Transverse colon (tissue), 4 donors: Measurements from ENCODE around the gene BCAS4. TPM values are rescaled to one million over a fixed set of nuclear protein-coding genes. Genes with fewer than 3 reads are reported as not detected.
"Not testable (repeated sequence)": the region's sequence is repeated elsewhere in the genome, so short reads cannot be mapped to it uniquely, and the experiment has no call there.

Experiments
- DNase-seq: peaks from one replicate; pipeline ENCODE4 v3.0.0-alpha.2; 2019
- H3K27ac ChIP-seq, 4 donors: fragments of 200-600 bp; sonication (generic); 2 replicates each; pipeline ENCODE4 v1.5.1; 2016 to 2018; ENCODE audit warnings: inconsistent platforms in 4 of 4
- H3K27me3 ChIP-seq: fragments of 200-600 bp; sonication (generic); 2 replicates; pipeline ENCODE4 v1.5.1; 2017; ENCODE audit warnings: inconsistent platforms
- H3K36me3 ChIP-seq, 4 donors: fragments of 200-600 bp; sonication (generic); 2 replicates each; pipeline ENCODE4 v1.5.1; 2017 to 2019; ENCODE audit warnings: inconsistent platforms in 4 of 4
- H3K4me1 ChIP-seq, 4 donors: fragments of 200-600 bp; sonication (generic); 2 replicates each; pipeline ENCODE4 v1.5.1; 2017 to 2020; ENCODE audit warnings: inconsistent platforms in 4 of 4
- H3K4me3 ChIP-seq, 4 donors: fragments of 200-600 bp; sonication (generic); 1 replicate in 1 of 4; 2 replicates in 3 of 4; pipeline versions ENCODE4 v1.5.1 to v1.6.1; 2017 to 2019; ENCODE audit warnings: inconsistent platforms in 4 of 4
- H3K9me3 ChIP-seq, 2 donors: fragments of 200-600 bp; sonication (generic); 2 replicates each; pipeline ENCODE4 v1.5.1; 2017 to 2019; ENCODE audit warnings: inconsistent platforms in 2 of 2
- EP300 ChIP-seq: sonication (generic); formaldehyde crosslinking; IDR thresholded peaks from one replicate; pipeline ENCODE4 v1.6.1; 2017; ENCODE audit warnings: antibody characterized with exemption, low read depth
- POLR2A ChIP-seq: fragments of 450-650 bp; IDR thresholded peaks from one replicate; pipeline ENCODE4 v1.6.1; 2016; ENCODE audit warnings: antibody characterized with exemption, mild to moderate bottlenecking, moderate library complexity
- POLR2AphosphoS5 ChIP-seq, 3 donors: sonication (generic); formaldehyde crosslinking; IDR thresholded peaks; one replicate each; pipeline ENCODE4 v1.6.1; 2016; ENCODE audit warnings: antibody characterized with exemption in 3 of 3
- WGBS, 2 donors: methylation state at CpG; one replicate each; pipeline ENCODE4 v1.1.5; 2018; ENCODE audit warnings: low coverage in 1 of 2; 5-methylcytosine and 5-hydroxymethylcytosine counted together
- in situ Hi-C, 4 donors: fragments of 200-750 bp; cut with MboI; loops; one replicate each; pipeline versions ENCODE4 v1.15.0 to v1.15.1; 2017; ENCODE audit warnings: low sequenced_read_pairs in 3 of 4, low pct_ligation_motif_present in 1 of 4, low pct_unique_long_range_greater_than_20kb in 1 of 4
- intact Hi-C: fragments of 100-400 bp; cut with DNase I; formaldehyde crosslinking; loops from one replicate; pipeline ENCODE4 v1.15.1; 2023; ENCODE audit warnings: low total_unique reads
- total RNA-seq, 4 donors: library from RNA; depleted of rRNA; stranded (reverse); fragments of >200 nt; gene quantifications; one replicate each; pipeline ENCODE4 v1.1.0, GENCODE V29; 2016
- TF ChIP-seq, protein P1 (sequence below), 5 experiments: fragments of 200-600 bp in 3 of 5; fragments of 450-650 bp in 2 of 5; sonication (generic) in 3 of 5; IDR thresholded peaks; 1 replicate in 2 of 5; 2 replicates in 3 of 5; pipeline ENCODE4 v1.5.1; 2016 to 2017; ENCODE audit warnings: antibody characterized with exemption in 5 of 5, inconsistent platforms in 3 of 5, mild to moderate bottlenecking in 2 of 5, moderate library complexity in 1 of 5

BCAS4 gene
- total RNA-seq, 4 donors from 2014 or later = 3.3 to 16.5 (median 4.0) TPM; not detected in 1

GRCh38 chr20:50762435-50763220 is 32.2 kb upstream of the BCAS4 start:
- WGBS, 2 donors = 27 to 44% methylated on average over 6 to 12 of the region's 12 CpGs
- Histone ChIP-seq H3K9me3 (no peaks in the 10 kb centered on the region), H3K4me3 (no peak overlapping the region), H3K27ac (peak overlapping the region; percentile 71 to 81 (median 76)), H3K4me1 (peaks cover 13 to 29% (median 24%) of the 10 kb centered on the region in 4 donors), H3K36me3 (no peaks in the 10 kb centered on the region), H3K27me3 (no peaks in the 10 kb centered on the region)
- intact Hi-C loops = no loop called here
- DNase-seq = peak; percentile 62
- in situ Hi-C loops = no loop called here
- TF ChIP-seq EP300 (no peak), POLR2AphosphoS5 (IDR thresholded peaks at IDR 0.05) (peak in 2 of 3 donors; percentile 39 to 43)
- TF ChIP-seq, protein P1, sequence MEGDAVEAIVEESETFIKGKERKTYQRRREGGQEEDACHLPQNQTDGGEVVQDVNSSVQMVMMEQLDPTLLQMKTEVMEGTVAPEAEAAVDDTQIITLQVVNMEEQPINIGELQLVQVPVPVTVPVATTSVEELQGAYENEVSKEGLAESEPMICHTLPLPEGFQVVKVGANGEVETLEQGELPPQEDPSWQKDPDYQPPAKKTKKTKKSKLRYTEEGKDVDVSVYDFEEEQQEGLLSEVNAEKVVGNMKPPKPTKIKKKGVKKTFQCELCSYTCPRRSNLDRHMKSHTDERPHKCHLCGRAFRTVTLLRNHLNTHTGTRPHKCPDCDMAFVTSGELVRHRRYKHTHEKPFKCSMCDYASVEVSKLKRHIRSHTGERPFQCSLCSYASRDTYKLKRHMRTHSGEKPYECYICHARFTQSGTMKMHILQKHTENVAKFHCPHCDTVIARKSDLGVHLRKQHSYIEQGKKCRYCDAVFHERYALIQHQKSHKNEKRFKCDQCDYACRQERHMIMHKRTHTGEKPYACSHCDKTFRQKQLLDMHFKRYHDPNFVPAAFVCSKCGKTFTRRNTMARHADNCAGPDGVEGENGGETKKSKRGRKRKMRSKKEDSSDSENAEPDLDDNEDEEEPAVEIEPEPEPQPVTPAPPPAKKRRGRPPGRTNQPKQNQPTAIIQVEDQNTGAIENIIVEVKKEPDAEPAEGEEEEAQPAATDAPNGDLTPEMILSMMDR (IDR thresholded peaks at IDR 0.05) = no peak

- H3K36me3 ChIP-seq, H3K27me3 ChIP-seq, DNase-seq, H3K4me3 ChIP-seq, H3K9me3 ChIP-seq, in situ Hi-C loops, intact Hi-C loops: not testable (repeated sequence)
- 88 to 94% methylated on average over 3 to 20 of the region's 20 CpGs for WGBS, 2 donors
- H3K4me1 ChIP-seq = peaks cover 13 to 29% (median 24%) of the 10 kb centered on the region in 4 donors
- H3K27ac ChIP-seq = peak overlapping the region in 2 of 4 donors; percentile 72 to 79
These were observed 31.1 kb upstream of the BCAS4 start for GRCh38 chr20:50763550-50764458.

GRCh38 chr20:50765251-50765650 is 29.6 kb upstream of the BCAS4 start:
- H3K36me3 ChIP-seq, intact Hi-C loops, H3K4me3 ChIP-seq, H3K27ac ChIP-seq, H3K9me3 ChIP-seq, DNase-seq, in situ Hi-C loops, H3K27me3 ChIP-seq: not testable (repeated sequence)
- 75 to 84% methylated on average over 4 to 10 of the region's 10 CpGs for WGBS, 2 donors
- peaks cover 13 to 29% (median 24%) of the 10 kb centered on the region in 4 donors for H3K4me1 ChIP-seq

DNA sequence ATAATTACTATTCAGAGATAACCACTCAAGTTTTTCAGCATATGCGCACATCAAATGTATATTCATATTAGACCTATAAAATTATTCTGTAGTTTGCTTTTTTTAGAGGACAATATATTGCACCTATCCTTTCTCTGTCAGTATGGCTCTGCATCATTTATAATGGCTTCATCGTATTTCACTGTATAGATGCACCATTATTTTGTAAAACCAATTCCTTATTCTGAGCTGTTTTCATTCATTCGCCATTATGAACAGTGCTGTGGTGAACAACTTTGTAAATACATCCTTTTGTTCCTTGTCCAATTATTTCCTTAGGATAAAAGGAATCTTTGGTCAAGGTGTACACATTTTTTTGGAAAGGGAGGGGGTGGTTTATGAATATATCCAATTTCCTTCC is 29.2 kb upstream of the BCAS4 start:
- TF ChIP-seq EP300 (no peak), POLR2AphosphoS5 (IDR thresholded peaks at IDR 0.05) (no peak), POLR2A (no peak)
- TF ChIP-seq, protein P1 (IDR thresholded peaks at IDR 0.05) = no peak
- H3K27ac ChIP-seq = no peak overlapping the region
- H3K9me3 ChIP-seq = no peaks in the 10 kb centered on the region
- H3K36me3 ChIP-seq = no peaks in the 10 kb centered on the region
- DNase-seq = no peak
- in situ Hi-C loops = no loop called here
- no peak overlapping the region for H3K4me3 ChIP-seq
- H3K4me1 ChIP-seq = peaks cover 13 to 29% (median 24%) of the 10 kb centered on the region in 4 donors
- intact Hi-C loops = no loop called here
- no peaks in the 10 kb centered on the region for H3K27me3 ChIP-seq
- whole genome bisulfite sequencing, 2 donors = 70 to 76% methylated on average over 3 of the region's 3 CpGs

DNA sequence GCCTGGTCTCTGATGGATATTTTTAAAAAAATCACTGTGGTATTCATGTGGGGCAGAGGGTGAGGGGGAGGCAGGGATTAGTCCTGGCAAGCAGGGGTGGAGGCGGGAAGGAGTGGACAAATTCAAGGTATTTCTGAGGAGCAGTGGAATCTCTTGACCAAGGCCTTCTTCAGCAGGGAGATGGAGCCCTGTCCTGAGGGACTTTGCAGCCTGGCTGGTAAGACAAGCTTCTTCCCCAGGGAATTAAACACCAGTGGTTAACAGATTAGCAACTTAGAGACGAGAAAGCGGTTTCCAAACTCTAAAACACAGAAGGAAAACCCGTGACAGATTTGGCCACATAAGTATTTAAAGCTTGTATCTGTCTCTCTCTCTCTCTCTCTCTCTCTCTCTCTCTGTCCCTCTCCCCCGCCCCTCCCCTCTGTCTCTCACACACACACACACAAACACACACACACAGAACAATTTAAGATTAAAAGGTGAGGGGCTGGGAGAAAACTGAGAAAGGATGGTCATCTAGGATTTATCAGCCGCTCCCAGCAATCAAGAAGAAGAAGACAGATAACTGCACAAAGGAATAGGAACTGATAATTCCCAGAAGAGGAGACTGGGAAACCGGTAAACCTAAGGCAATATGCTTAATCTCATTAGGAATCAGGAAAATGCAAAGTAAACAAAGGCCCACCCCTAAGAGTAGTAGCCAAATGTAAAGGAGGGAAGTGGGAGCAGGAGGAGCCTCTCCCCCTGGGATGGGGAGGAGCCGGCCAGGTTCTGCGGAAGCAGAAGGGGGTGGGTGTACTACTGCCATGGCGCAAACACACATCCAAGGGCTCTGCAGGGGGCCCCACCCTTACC is 27.7 kb upstream of the BCAS4 start:
- DNase-seq, in situ Hi-C loops: not testable (repeated sequence)

DNA sequence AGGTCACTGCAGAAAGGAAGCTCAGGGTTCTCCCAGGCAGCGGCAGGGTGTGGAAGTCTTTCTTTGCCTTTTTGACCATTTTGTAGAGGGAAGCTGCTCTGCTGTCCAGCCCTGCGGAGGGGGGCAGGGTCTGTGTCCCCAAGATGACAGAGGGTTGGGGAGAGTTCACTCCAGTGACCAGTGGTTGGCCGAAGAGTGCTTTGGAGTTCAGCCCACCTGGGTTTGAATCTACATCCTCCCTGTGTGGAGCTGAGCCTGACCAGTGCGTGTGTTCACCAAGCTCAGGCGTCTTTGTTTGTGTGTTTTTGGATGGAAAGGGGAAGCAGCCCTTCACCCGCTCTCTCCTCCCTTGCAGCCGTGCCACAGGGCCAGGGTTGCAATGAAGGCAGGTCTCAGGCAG is 25.9 kb upstream of the BCAS4 start:
- intact Hi-C loops, H3K27ac ChIP-seq, in situ Hi-C loops, H3K27me3 ChIP-seq, H3K4me3 ChIP-seq, H3K9me3 ChIP-seq, DNase-seq, H3K4me1 ChIP-seq, H3K36me3 ChIP-seq: not testable (repeated sequence)
- WGBS, 2 donors = 63% methylated on average over 7 of the region's 7 CpGs; no CpG with 5 or more reads in 1 of the 2 donors

More for the DNA sequence above, 27.7 kb upstream of the BCAS4 start:
- intact Hi-C loops, H3K4me3 ChIP-seq, H3K27ac ChIP-seq, H3K9me3 ChIP-seq, H3K36me3 ChIP-seq, H3K27me3 ChIP-seq: not testable (repeated sequence)
- peaks cover 9 to 20% (median 12%) of the 10 kb centered on the region in 4 donors for H3K4me1 ChIP-seq
- 56 to 68% methylated on average over 3 to 10 of the region's 10 CpGs for WGBS, 2 donors

DNA sequence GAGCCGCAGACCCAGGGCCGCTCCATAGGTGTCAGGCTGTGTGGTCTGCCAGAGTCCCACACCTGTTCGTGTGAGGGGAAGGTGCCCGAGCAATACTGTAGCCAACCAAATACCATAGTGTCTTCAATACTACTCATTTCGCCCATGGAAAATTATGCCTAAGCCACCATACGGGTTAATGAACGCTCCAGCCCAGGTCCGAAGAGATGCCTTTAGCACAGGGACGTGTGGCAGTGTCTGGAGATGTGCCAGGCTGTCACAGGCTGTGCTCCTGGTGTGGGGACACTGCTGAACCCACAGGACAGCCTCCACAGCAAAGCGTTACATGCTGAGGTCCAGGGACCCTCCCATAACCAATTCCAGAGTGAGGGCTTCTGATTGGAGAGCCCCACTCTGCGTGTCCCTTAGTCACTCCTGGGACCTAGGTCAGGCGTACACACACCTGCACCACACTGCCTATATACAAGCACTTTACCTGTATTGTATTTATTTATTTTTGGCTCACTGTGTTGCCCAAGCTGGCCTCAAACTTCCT is 25.2 kb upstream of the BCAS4 start:
- H3K27ac ChIP-seq, in situ Hi-C loops, H3K4me3 ChIP-seq, H3K9me3 ChIP-seq, H3K27me3 ChIP-seq, H3K4me1 ChIP-seq, intact Hi-C loops, DNase-seq, H3K36me3 ChIP-seq: not testable (repeated sequence)
- WGBS, 2 donors = 70 to 81% methylated on average over 4 to 8 of the region's 12 CpGs
